GM18951 (cell line): ENCODE measurements around the gene URAD.
"Not testable (repeated sequence)": the region's sequence is repeated elsewhere in the genome, so short reads cannot be mapped to it uniquely, and the experiment has no call there.

Experiments used
- POLR2A ChIP-seq: IDR thresholded peaks from 4 replicates; pipeline ENCODE4 v1.6.1; 2011; ENCODE audit warnings: mild to moderate bottlenecking; ENCODE audit not compliant: insufficient read length, insufficient read depth; ENCODE audit errors: extremely low read depth
- in situ Hi-C: fragments of 300-500 bp; cut with MboI; formaldehyde crosslinking; loops from one replicate; pipeline ENCODE4 v1.12.0; 2022; ENCODE audit warnings: low sequenced_read_pairs, mixed read lengths, inconsistent platforms; ENCODE audit not compliant: unreplicated experiment

Gene URAD

DNA sequence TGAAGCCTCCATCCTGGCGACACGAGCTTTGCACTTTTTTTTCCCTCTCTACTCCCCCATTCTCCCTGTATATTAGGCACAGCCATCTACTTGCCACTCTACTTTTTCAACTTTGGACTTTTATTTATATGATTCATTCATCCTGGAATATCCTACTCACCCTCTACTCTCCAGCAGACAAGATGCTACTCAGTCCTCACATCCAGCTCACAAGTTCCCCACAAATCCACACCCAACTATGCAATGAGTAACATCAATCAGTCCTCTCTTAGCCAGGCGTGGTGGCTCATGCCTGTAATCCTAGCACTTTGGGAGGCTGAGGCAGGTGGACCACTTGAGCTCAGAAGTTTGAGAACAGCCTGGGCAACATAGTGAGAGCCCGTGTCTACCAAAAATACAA lies 23.9 kb upstream of the URAD start:
- no peak for TF ChIP-seq POLR2A
- in situ Hi-C loops, result no loop called here

DNA sequence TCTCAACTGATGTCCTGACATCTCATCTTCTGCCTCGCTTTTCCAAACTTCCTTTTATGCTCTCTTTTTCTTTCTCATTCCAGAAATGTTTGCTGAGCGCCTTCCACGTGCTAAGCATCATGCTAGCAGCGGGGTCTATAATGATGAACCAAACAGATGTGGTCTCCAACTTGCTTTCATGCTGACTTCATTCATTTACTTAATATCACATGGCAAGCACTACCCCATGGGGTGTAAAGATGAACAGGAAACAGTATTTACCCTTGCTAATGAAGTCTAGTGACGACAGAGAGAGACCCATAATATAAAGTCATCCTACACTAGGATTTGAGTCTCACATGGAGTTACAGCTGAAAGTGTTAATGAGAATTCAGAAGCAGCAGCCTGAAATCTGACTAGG lies 21.6 kb upstream of the URAD start:
- in situ Hi-C loops, result no loop called here
- no peak for TF ChIP-seq POLR2A

DNA sequence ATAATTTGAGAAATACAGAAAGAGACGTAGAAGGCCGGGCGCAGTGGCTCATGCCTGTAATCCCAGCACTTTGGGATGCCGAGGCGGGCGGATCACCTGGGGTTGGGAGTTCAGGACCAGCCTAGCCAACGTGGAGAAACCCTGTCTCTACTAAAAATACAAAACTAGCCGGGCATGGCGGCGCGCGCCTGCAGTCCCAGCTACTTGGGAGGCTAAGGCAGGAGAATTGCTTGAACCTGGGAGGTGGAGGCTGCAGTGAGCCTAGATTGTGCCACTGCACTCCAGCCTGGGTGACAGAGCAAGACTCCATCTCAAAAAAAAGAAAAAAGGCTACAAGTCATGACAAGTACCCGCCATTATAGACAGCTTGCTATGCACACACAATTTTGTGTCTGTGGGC lies 16.5 kb upstream of the URAD start:
- in situ Hi-C loops, result not testable (repeated sequence)

DNA sequence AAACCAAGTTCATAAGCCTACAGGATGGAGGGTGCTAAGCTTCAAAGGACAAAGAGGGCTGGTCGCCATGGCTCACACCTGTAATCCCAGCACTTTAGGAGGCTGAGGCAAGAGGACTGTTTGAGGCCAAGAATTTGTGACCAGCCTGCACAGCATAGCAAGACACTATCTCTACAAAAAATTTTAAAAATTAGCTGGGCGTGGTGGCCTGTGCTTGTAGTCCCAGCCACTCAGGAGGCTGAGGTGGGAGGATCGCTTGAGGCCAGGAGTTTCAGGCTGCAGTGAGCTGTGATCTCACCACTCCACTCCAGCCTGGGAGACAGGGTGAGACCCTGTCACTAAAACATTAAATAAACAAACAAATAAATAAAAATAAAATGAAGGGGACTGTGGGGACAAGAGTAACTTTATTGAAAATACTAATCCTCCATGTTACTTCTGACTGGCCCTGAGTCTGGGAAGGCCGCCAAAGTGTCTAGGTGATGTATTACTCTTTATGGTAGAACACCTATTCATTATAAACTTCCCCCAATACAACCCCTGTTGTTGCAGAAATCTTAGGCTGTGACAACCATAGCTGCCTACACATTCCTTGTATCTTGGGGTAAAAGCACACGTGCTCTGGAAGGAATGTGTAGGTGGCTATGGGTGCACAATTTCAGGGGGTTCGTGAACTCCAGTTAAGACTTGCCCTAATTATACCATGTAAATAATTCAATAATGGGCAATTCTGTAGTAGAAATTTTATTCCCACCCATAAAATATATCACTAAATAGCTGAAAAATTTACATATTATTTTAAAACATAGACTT lies 14.6 kb upstream of the URAD start:
- in situ Hi-C loops, result no loop called here
- no peak for TF ChIP-seq POLR2A

- TF ChIP-seq POLR2A, result no peak
- in situ Hi-C loops, result no loop called here
Observed at GRCh38 chr13:28001837-28002473, 13.5 kb upstream of the URAD start.

DNA sequence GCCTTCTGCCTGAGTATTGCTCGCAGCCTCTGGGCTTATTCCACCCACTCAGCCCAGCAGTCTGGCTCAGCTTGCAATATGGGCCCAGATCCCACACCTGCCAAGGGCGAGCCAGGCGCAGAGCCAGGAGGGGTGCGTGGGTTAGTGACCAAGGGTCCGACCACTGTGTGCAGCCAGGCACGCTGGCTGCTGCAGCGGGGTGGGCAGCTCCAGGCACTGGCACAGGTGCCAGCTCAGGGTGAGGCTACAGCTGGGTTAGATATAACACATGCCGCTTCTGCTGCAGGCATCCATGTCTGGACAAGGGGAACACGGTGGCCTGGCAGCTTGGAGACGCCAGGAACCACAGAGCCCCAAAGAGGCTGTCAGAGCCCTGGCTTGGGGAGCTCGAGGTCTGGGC lies 12.6 kb upstream of the URAD start:
- no peak for TF ChIP-seq POLR2A
- in situ Hi-C loops, result no loop called here

DNA sequence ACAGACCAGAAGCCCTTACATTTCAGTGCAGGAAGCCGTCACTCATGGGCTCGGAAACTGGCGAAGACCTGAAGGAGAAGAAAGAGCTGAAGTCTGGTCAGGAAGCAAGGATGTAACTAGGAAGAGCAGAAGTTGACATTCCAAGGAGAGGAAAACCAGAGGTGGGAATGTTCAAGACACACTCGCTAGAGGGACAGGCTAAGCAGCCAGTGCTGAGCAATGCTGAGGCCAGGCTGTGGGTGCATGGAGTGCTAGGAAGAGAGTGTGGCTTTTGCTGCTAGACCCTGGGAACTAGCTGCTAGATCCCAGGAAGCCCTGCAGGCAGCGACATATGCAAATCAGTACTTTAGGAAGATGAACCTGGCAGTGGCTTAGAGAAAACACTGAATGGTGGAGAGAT lies 12.1 kb upstream of the URAD start:
- in situ Hi-C loops, result no loop called here
- no peak for TF ChIP-seq POLR2A

DNA sequence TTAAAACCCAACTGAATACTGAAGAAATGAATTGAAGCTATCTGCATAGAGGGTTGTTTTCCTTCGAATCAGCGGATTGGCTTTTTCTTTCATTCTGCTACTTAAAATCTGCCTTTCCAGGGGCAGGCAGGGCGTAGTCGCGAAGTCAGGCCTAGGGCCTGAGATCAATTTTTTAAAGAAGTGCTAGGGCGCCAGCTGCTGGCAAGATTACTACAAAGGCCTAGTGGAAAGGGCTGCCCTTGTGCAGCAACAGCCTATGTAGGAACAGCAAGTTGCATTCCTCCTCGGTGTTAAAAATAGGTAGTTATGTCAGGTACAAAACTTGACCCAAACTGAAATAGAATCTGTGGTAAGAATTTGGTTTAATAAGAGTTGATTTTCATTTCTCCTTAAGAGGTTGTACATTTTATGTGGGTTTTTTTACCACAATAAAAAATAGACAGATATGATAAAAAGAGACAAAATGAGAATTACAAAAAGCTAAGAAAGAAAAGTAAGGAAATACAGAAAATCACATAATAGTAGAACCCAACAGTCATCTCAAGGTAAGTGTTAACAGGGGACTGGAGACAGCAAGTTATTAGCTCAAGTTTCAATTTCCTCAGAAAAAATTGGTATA lies 9.5 kb upstream of the URAD start:
- TF ChIP-seq POLR2A, result no peak
- in situ Hi-C loops, result loop anchor here (25.0 kb wide), 1 partner anchor 1036 kb away; no protein-coding TSS in a partner anchor

GRCh38 chr13:27991881-27992280 lies 3.4 kb upstream of the URAD start:
- TF ChIP-seq POLR2A, result no peak
- in situ Hi-C loops, result loop anchor here (25.0 kb wide), 1 partner anchor 1030 kb away; no protein-coding TSS in a partner anchor

DNA sequence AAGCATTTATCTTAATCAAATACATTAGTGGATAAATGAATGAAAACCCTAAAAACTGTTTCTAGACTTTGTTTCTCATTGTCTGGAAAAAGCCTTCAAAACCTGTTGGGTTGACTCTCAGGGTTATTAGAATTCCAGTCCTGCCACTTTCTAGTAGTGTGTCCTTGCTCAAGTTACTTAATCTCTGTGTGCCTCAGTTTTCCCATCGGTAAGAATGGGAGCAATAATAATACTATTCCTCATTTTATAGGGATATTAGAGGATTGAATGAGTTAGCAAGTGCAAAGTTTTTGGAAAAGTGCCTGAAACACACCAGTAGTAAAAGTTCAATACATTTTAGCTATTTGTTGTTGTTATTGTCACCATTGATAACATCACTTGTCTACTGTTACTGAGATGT lies 2.9 kb downstream of the URAD start:
- TF ChIP-seq POLR2A, result no peak
- in situ Hi-C loops, result loop anchor here (10.0 to 25.0 kb wide), 2 partner anchors 151 to 1023 kb away; no protein-coding TSS in a partner anchor

GRCh38 chr13:27982361-27982760 lies 6.1 kb downstream of the URAD start:
- in situ Hi-C loops, result loop anchor here (10.0 to 25.0 kb wide), 2 partner anchors 148 to 1020 kb away; no protein-coding TSS in a partner anchor
- no peak for TF ChIP-seq POLR2A

DNA sequence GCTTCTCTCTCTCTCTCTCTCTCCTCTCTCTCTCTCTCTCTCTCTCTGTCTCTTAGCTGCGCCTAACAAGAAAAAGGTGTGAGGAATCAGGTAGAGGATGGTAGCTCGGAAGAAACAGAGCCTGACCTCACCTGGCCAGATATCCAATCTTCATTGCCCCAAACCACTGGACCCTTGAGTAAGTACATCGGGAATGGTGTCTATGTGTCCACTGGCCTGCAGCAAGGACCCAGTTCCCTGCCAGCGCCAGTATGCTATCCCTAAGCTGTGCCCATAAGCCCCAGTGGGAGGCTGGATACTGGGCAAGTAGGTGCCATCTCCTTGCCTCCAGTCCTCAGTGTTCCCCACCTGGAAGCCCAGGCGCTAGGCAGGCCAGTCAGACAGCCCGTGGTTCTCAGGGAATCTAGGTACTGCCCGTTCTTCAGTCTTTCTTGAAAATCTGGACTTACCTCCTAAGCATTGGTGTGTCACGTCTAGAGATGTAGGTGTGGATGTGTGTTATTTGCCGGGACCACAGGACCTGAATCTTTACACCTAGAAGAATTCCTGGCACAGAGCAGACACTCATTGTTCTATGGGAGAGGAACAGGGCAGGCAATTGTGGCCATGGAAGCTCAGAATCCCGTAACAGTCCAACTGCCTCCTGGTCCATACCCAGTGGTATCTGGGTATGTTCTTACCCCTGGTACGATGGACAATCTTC lies 7.3 kb downstream of the URAD start:
- in situ Hi-C loops, result loop anchor here (10.0 to 25.0 kb wide), 2 partner anchors 146 to 1019 kb away; no protein-coding TSS in a partner anchor
- TF ChIP-seq POLR2A, result no peak
